ENCODE data around the gene NFIC.
A peak's percentile ranks its signal among the peaks of the same experiment; 100 is the strongest.

Gene NFIC

GRCh38 chr19:3478409-3479176 is 112.2 kb downstream of the NFIC start:
- H3K4me3 ChIP-seq (ENCODE audit: low read depth in 1 of 2, low read length in 1 of 2), result peak overlapping the region in 1 of 2 experiments; percentile 27
- TF ChIP-seq CTCF (IDR thresholded peaks at IDR 0.05), result no peak

GRCh38 chr19:3479177-3479833 is 112.9 kb downstream of the NFIC start:
- H3K36me3 ChIP-seq, result peaks cover 12% of the 10 kb centered on the region
- TF ChIP-seq CTCF (IDR thresholded peaks at IDR 0.05), result no peak
- H3K9me3 ChIP-seq, result no peaks in the 10 kb centered on the region
- peak overlapping the region in 1 of 2 experiments; percentile 27 for H3K4me3 ChIP-seq (ENCODE audit: low read depth in 1 of 2, low read length in 1 of 2)
- H3K27me3 ChIP-seq, result no peaks in the 10 kb centered on the region
- peaks cover 3 to 17% of the 10 kb centered on the region in 2 experiments for H3K4me1 ChIP-seq (ENCODE audit: control insufficient read depth in 1 of 2, insufficient read depth in 1 of 2, low read depth in 1 of 2, low read length in 1 of 2)
- no peak overlapping the region for H3K27ac ChIP-seq

More at GRCh38 chr19:3478409-3479176, 112.2 kb downstream of the NFIC start:
- H3K36me3 ChIP-seq, result peaks cover 12% of the 10 kb centered on the region
- H3K4me1 ChIP-seq (ENCODE audit: control insufficient read depth in 1 of 2, insufficient read depth in 1 of 2, low read depth in 1 of 2, low read length in 1 of 2), result peaks cover 3 to 17% of the 10 kb centered on the region in 2 experiments
- no peaks in the 10 kb centered on the region for H3K9me3 ChIP-seq
- no peaks in the 10 kb centered on the region for H3K27me3 ChIP-seq
- H3K27ac ChIP-seq, result peak overlapping the region; percentile 44

GRCh38 chr19:3479834-3480215 is 113.4 kb downstream of the NFIC start:
- Histone ChIP-seq H3K36me3 (peaks cover 12% of the 10 kb centered on the region), H3K9me3 (no peaks in the 10 kb centered on the region), H3K4me3 (ENCODE audit: low read depth in 1 of 2, low read length in 1 of 2) (no peak overlapping the region), H3K4me1 (ENCODE audit: control insufficient read depth in 1 of 2, insufficient read depth in 1 of 2, low read depth in 1 of 2, low read length in 1 of 2) (peaks cover 3 to 17% of the 10 kb centered on the region in 2 experiments), H3K27me3 (no peaks in the 10 kb centered on the region), H3K27ac (no peak overlapping the region)
- TF ChIP-seq CTCF (IDR thresholded peaks at IDR 0.05), result no peak

- Histone ChIP-seq H3K9me3 (no peaks in the 10 kb centered on the region), H3K4me3 (ENCODE audit: low read depth in 1 of 2, low read length in 1 of 2) (peak within 1 kb of the TSS in 1 of 2 experiments; percentile 27), H3K36me3 (peaks cover 12% of the 10 kb centered on the region), H3K27ac (no peak within 1 kb of the TSS), H3K4me1 (ENCODE audit: control insufficient read depth in 1 of 2, insufficient read depth in 1 of 2, low read depth in 1 of 2, low read length in 1 of 2) (peaks cover 3 to 17% of the 10 kb centered on the region in 2 experiments), H3K27me3 (no peaks in the 10 kb centered on the region)
- no peak for TF ChIP-seq CTCF (IDR thresholded peaks at IDR 0.05)
These were observed 114.2 kb downstream of the NFIC start, which contains the start of gene SMIM24 for GRCh38 chr19:3480383-3481091. Gene SMIM24 (minus strand): TSS chr19:3480525. CDS start chr19:3480463, 62 bp downstream.

GRCh38 chr19:3481241-3482090 is 115.1 kb downstream of the NFIC start:
- Histone ChIP-seq H3K4me1 (ENCODE audit: control insufficient read depth in 1 of 2, insufficient read depth in 1 of 2, low read depth in 1 of 2, low read length in 1 of 2) (peaks cover 3 to 17% of the 10 kb centered on the region in 2 experiments), H3K27ac (no peak overlapping the region), H3K4me3 (ENCODE audit: low read depth in 1 of 2, low read length in 1 of 2) (no peak overlapping the region), H3K36me3 (peaks cover 12% of the 10 kb centered on the region), H3K9me3 (no peaks in the 10 kb centered on the region), H3K27me3 (no peaks in the 10 kb centered on the region)
- no peak for TF ChIP-seq CTCF (IDR thresholded peaks at IDR 0.05)
